GM21360 (cell line): Measurements from ENCODE around the gene OR6C70.
"Not testable (repeated sequence)": the region's sequence is repeated elsewhere in the genome, so short reads cannot be mapped to it uniquely, and the experiment has no call there.

Experiments
- ATAC-seq: cut with Tn5 transposase; IDR thresholded peaks from one replicate; pipeline ENCODE4 v1.9.1; 2021; ENCODE audit warnings: mild to moderate bottlenecking, moderate library complexity; ENCODE audit not compliant: unreplicated experiment

The OR6C70 gene

GRCh38 chr12:55470088-55470829, at the start of gene OR6C70:
Gene OR6C70, minus strand, starts transcription at chr12:55470138. Its CDS starts 0 bp downstream, at chr12:55470138.
- no peak for ATAC-seq

- no peak for ATAC-seq
Measured at GRCh38 chr12:55516391-55516790, 46.5 kb upstream of the OR6C70 start.

- no peak for ATAC-seq
Measured at GRCh38 chr12:55515696-55516095, 45.8 kb upstream of the OR6C70 start.

- ATAC-seq: no peak
Measured at GRCh38 chr12:55501601-55502000, 31.7 kb upstream of the OR6C70 start.

- no peak for ATAC-seq
Measured at GRCh38 chr12:55499810-55500252, 29.9 kb upstream of the OR6C70 start.

GRCh38 chr12:55499231-55499630, 29.3 kb upstream of the OR6C70 start:
- no peak for ATAC-seq

- no peak for ATAC-seq
Measured at GRCh38 chr12:55495490-55495889, 25.6 kb upstream of the OR6C70 start.

- ATAC-seq: no peak
Measured at GRCh38 chr12:55492078-55492477, 22.1 kb upstream of the OR6C70 start, which contains the start of gene OR6C68. Gene OR6C68, plus strand, starts transcription at chr12:55492378. Its CDS starts 0 bp downstream, at chr12:55492378.

- ATAC-seq: not testable (repeated sequence)
Measured at GRCh38 chr12:55484284-55484683, 14.3 kb upstream of the OR6C70 start.

- not testable (repeated sequence) for ATAC-seq
Measured at GRCh38 chr12:55479136-55479535, 9.2 kb upstream of the OR6C70 start.

GRCh38 chr12:55472264-55472663, 2.3 kb upstream of the OR6C70 start:
- no peak for ATAC-seq

- ATAC-seq: no peak
Measured at GRCh38 chr12:55469291-55469690, 647 bp downstream of the OR6C70 start.

GRCh38 chr12:55467836-55468235, 2.1 kb downstream of the OR6C70 start:
- ATAC-seq: peak; percentile 80

- not testable (repeated sequence) for ATAC-seq
Measured at GRCh38 chr12:55464926-55465325, 5.0 kb downstream of the OR6C70 start.

GRCh38 chr12:55448825-55449224, 21.1 kb downstream of the OR6C70 start:
- no peak for ATAC-seq

GRCh38 chr12:55446326-55446725, 23.6 kb downstream of the OR6C70 start:
- no peak for ATAC-seq

- ATAC-seq: no peak
Measured at GRCh38 chr12:55445357-55445756, 24.6 kb downstream of the OR6C70 start.

- no peak for ATAC-seq
Measured at GRCh38 chr12:55443776-55444175, 26.2 kb downstream of the OR6C70 start, which contains the start of gene OR6C2. Gene OR6C2, plus strand, starts transcription at chr12:55444076. Its CDS starts 8,138 bp downstream, at chr12:55452214.

GRCh38 chr12:55441233-55441632, 28.7 kb downstream of the OR6C70 start:
- not testable (repeated sequence) for ATAC-seq

GRCh38 chr12:55428331-55429243, 41.4 kb downstream of the OR6C70 start:
- ATAC-seq: no peak

GRCh38 chr12:55425954-55426353, 44.0 kb downstream of the OR6C70 start, which contains the start of gene OR6C76:
Gene OR6C76, plus strand, starts transcription at chr12:55426254. Its CDS starts 0 bp downstream, at chr12:55426254.
- ATAC-seq: no peak
